ENCODE data around the gene CMIP.

DNA sequence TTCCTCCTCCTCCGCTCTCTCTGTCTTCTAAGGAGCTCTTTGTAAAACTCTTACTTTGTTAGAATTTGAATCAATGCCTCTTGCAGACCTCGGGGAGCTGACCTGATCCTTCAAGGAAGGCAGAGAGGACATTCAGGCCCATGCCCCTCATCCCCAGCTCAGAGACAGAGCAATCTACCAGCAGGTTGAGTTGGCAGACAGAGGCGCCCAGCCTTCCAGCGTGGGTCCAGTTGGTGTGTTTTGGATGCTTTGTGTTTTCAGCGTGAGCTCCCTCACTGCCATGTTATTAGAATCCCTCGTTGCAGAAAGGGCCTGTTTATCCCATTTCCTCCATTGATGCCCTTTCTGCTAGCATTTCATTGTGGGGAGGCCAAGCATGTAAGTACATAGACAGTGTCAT lies 167.1 kb downstream of the CMIP start:
- TF ChIP-seq POLR2A (IDR thresholded peaks at IDR 0.05) (no peak), CTCF (IDR thresholded peaks at IDR 0.05) (no peak)

All from right lobe of liver (tissue), 4 donors.